Measurements from ENCODE around the gene CACNA2D4.
"Not testable (repeated sequence)": the region's sequence is repeated elsewhere in the genome, so short reads cannot be mapped to it uniquely, and the experiment has no call there.

Gene CACNA2D4, protein sequence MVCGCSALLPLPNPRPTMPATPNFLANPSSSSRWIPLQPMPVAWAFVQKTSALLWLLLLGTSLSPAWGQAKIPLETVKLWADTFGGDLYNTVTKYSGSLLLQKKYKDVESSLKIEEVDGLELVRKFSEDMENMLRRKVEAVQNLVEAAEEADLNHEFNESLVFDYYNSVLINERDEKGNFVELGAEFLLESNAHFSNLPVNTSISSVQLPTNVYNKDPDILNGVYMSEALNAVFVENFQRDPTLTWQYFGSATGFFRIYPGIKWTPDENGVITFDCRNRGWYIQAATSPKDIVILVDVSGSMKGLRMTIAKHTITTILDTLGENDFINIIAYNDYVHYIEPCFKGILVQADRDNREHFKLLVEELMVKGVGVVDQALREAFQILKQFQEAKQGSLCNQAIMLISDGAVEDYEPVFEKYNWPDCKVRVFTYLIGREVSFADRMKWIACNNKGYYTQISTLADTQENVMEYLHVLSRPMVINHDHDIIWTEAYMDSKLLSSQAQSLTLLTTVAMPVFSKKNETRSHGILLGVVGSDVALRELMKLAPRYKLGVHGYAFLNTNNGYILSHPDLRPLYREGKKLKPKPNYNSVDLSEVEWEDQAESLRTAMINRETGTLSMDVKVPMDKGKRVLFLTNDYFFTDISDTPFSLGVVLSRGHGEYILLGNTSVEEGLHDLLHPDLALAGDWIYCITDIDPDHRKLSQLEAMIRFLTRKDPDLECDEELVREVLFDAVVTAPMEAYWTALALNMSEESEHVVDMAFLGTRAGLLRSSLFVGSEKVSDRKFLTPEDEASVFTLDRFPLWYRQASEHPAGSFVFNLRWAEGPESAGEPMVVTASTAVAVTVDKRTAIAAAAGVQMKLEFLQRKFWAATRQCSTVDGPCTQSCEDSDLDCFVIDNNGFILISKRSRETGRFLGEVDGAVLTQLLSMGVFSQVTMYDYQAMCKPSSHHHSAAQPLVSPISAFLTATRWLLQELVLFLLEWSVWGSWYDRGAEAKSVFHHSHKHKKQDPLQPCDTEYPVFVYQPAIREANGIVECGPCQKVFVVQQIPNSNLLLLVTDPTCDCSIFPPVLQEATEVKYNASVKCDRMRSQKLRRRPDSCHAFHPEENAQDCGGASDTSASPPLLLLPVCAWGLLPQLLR

DNA sequence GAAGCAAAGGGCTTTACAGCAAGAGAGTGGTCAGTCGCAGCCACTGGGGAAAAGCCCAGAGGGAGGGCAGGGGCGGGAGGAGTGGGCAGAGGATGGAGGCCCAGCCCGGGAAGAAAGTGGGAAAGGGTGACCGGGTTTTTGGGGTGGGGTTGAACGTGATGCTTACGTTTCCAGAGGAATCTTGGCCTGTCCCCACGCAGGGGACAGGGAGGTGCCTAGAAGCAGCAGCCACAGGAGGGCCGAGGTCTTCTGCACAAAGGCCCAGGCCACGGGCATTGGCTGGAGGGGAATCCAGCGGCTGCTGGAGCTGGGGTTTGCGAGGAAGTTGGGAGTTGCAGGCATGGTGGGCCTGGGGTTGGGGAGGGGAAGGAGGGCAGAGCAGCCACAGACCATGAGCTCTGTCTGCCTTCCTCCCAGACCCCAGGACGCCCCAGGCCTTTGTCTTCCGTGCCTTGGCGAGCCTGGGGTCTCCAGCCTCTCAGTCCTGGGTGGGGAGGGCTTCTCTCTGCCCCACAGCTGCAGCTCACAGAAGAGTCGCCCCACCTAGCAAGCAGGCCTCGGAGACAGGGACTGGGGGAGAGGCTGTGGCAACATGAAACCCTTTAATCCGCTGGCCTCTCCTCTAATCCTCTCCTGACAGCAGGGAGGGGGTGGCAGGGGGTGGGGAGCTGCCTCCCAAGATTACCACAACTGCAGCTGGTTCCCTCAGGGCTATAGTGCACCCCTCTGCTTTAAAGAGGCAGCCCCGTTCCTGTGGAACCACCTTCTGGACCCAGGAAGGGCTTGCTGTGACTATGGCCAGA is at the start of gene CACNA2D4:
TSS of gene CACNA2D4 (minus strand) at position 572 of the 803 bp plus-strand sequence. CDS start at position 393, 179 bp downstream.
- no peak for DNase-seq (ENCODE audit: low read depth in 2 of 2)

DNA sequence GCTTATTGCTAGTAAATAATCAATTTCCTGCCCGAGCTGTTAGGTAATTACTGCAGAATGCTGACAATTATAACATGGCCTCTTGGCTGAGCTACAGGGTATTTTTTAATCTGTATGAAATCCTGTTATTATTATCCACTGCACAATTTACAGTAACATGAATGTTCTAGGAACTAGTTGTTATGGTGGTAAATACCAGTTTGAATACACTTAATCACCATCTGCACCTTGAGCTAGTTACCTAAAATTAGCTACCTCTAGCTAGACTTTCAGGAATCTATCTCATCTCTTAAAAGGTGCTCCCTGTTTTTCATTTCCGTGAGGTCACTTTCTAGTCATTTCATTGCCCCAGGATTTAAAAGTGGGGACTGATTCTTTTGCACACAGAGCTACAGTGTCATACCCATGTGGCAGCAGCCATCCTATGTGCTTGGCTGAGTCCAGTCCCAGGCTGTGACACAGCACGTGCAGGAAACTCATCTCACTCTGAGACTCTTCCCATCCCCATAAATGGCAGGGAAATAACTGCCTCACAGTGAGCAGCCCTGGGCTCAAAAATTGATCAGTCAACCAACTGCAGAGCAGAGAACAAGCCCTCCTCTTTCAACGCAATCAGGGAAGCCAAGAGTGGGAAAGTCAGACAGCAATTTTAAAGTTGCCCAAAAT is 48.2 kb upstream of the CACNA2D4 start:
- no peak for DNase-seq (ENCODE audit: low read depth in 2 of 2)

DNA sequence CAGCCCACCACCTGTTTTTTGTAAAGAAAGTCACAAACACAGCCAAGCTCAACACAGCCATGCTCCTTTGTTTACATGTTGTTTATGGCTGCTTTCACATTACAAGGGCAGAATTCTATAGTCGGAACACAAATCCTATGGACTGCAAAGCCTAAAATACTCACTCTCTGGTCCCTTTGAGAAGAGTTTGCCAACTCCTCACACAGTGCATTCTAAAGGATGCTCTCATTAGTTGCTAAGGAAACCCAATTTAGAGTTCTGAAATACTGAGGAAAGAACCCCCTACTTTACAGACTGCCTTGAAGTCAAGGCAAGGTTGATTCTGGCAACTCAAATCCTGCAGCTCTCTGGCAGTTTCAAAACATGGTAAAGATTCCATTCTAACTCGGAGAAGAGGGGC is 47.5 kb upstream of the CACNA2D4 start:
- no peak for DNase-seq (ENCODE audit: low read depth in 2 of 2)

DNA sequence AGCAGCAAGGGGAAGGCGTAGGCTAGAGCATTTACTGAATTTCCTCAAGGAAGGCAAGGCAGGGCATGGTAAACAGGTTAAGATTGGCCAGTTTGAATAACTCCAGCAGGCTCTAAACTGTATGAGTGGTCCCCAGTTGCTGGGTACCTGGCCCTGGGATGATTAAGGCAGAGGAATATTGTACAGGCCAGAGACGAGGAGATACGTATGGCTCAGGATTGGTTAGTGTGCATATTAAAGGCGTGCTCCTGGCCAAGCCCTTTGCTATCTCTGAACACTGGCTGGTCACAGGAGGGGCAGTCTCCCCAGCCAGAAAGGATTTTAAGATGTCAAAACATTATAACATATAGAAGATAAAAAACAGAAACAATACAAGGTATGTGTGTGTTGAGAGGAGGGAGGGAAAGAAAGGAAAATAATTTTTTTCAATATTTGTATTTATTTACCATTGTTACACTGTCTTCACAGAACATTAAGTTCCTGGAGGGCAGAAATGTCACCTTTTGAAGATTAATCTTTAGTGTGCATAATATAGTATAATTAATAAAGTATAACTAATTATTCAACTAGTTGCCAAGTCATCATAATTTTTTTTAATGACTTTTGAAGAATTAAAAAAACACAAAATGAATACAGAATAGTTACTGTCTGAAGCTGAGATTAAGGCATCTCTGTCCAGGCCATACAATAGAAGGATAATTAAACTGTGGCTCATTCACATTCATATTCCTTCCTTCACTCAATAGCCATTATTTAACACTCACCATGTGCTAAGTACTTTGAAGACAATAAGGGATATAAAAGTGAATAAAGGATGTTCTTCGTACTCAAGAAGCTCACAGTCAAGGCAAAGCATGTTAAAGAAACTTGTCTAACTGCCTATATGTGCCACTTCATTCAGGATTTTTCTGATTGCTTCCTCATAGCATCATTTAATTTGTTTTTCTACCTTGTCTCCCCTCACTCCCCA is 43.9 kb upstream of the CACNA2D4 start:
- DNase-seq (ENCODE audit: low read depth in 2 of 2): no peak

DNA sequence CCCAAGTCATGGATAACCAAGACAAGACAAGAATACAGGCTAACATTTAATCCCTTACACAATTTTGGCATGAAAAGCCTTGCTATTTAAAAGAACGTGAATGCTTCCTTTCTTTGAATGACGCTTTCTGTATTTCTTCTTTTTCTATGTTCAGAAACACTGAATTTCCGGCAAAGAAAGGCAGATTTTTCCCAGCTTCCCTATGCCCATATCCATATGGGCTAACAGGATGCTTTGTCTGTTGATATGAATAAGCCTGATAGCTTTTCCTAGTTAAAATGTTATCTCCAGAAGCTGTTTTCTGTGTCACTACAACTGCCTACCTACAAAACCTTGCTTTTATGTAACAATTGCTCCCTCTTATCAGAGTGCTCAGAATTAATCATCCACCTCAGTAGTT is 38.3 kb upstream of the CACNA2D4 start:
- no peak for DNase-seq (ENCODE audit: low read depth in 2 of 2)

DNA sequence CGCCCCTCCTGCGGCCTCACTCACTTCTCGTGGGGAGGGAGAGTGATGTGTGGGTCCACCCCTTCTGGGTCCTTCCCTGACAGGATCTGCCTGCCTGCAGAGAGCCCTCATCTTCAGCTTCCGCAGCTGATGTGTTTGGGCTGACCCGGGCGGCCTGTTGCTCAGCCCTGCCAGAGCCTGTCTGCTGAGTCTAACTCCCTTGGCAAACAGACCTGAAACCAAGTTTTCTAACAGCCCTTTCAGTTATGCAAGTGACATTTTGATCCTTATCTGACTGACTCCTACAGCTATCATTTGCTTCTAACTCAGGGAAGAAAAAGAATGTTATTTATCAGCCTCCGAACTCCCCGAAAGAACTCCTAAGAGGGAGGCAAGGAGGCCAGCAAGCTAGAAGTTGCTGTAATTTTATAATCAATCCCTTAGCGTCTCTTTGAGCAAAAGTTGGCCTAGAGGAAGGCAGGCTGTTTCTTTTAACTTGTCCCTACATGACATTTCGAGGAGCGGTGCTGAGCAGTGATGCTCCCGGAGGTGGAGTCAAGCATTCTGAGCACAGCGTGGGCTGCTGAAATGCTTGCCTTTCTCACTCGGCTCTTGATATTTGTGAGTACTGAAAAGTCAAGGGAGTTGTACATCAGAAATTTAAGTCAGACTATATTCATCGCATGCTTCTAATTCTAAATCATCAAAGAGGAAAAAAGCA is 31.5 kb upstream of the CACNA2D4 start:
- DNase-seq (ENCODE audit: low read depth in 2 of 2): no peak

DNA sequence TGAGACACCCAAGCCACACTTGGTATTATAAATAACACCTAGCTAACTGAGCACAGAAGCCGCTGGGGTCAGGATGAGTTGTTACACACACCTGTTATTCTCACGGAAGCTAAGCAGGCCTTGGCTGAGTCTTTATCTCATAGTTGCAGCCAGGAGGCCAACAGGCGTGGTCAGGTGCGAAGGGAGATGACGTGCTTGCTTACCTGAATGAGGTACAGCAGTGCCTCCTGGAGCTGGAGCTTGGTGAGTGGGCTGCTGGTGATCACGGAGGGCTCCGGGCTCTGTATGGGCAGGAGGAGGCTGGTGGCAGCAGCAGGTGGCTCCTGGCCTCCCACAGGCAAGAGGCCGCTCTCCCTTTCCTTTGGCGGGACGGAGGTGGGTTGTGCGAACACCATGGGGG is 30.4 kb upstream of the CACNA2D4 start:
- DNase-seq (ENCODE audit: low read depth in 2 of 2): no peak

DNA sequence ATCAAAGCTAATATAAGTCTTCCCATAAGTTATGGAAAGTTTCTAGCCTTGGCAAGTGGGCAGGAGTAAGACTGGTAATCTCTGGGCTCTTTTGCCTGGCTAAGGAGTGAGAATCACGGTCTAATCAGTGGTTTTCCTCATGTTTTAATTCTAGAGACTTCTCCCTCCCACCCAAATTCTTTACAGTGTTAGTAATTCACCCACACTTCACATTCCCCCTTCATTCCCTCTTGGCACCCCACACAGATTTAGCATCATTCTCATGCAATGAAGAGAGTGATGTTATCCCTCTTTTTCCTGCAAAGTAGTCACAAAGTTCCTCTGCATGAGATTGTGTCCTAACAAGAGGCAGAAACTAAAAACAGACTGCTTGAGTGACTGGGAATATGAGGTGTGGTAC is 28.6 kb upstream of the CACNA2D4 start:
- no peak for DNase-seq (ENCODE audit: low read depth in 2 of 2)

DNA sequence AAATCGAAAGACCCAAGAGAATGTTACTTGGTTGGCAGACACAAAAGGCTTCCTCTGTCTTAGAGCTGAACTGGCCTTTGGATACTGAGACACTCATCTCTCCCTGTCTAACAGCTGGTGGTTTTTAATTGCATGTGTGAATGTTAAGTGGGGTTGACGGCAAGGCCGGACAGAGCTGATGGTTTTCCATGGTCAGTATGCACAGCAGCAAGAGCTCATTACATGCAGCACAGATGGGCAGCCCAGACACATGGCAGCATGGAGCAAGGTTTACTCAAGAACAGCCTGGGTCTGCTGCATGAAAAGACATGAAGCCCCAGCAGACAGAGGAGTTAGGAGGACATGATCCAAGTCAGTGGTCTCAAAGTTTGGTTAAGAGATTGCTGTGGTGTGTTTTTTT is 27.8 kb upstream of the CACNA2D4 start:
- DNase-seq (ENCODE audit: low read depth in 2 of 2): no peak

DNA sequence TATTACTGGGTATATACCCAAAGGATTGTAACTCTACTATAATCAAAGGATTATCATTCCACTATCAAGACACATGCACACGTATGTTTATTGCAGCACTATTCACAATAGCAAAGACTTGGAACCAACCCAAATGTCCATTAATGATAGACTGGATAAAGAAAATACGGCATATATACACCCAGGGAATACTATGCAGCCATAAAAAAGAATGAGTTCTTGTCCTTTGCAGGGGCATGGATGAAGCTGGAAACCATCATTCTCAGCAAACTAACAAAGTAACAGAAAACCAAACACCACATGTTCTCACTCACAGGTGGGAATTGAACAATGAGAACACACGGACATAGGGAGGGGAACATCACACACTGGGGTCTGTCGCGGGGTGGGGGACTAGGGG is 27.1 kb upstream of the CACNA2D4 start:
- DNase-seq (ENCODE audit: low read depth in 2 of 2): not testable (repeated sequence)

DNA sequence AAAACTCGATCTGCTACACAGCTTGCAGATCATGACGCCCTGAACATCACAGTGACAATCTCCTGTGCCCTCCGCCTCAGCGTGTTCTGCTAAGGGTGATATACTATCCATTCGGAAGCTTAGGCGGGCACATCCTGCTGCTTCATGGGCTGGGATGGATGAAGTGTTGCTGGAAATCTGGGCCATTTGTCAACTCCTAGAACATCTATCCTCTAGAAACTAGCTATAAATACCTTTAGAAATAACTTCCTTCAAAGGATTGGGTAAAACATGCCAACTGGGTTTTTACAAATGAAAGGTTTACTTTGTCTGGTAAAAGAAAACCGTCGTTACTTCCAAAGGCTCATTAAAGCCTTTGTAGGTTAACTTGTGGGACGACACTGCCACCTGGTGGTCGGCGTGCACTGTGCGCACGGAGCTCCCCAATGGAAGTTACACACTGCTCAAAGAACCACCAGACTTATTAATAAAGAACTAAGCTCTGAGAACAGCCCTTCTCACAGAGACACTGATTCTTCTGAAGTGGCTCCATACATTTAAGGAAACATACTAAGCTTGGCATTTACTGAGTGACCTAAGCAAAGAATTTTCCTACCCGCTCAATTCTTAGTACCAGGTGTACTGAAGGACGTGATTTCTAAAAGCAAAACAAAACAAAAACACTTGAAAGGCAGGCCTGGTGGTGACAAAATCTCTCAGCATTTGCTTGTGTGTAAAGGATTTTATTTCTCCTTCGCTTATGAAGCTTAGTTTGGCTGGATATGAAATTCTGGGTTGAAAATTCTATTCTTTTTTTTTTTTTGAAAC is 21.6 kb upstream of the CACNA2D4 start:
- peak; percentile 80 to 85 for DNase-seq (ENCODE audit: low read depth in 2 of 2)

DNA sequence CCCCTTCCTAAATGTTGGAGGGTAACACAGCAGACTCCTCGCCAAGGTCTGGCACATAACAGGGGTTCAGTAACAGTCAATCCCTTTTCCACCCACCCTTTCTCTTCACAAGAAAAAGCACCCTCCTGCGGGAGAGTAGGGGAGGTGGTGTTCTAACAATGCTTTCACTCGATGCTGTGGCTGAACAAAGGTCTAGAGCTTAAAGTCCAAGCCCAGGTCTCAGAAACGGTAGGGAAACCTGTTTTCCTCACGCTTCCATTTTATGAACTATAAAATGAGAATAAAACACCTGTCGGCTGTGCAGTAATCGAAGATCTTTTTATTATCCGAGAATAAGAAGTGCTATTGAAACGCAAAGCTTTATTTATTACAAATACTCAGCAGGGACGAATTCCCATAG is 20.9 kb upstream of the CACNA2D4 start:
- no peak for DNase-seq (ENCODE audit: low read depth in 2 of 2)

DNA sequence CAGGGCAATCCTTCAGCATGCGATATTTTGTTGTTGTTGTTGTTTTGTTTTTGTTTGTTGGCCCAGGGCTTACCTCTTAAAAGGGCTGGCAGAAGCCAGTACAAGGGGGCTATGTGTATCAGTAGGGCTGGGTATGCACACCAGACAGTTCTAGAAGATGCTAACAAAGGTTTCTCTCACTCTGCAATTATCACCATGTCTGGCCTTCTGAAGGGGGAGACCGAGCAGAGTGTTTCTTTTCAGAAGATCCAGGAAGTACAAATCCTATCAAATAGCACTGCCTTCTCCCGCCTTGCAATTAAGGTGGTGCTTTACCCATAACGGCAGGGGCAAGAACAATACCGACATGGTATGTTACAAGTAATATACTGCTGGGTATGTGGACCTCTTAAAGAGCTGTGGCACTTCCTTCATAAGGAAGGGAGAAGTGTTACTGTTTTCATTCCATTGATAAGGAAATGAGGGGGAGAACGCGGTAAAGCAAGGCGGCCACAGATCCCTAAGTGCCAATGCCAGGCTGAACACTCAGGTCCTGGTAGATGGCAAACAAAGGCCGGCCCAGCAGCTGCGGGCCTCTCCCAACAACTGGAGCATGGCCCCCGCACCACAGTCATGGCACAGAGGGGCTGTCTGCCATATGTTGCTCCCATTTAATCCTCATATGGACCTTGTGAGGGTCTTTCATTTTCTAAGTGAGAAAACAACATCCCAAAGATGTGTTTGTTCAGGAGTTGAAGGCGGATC is 19.2 kb upstream of the CACNA2D4 start:
- DNase-seq (ENCODE audit: low read depth in 2 of 2): no peak

DNA sequence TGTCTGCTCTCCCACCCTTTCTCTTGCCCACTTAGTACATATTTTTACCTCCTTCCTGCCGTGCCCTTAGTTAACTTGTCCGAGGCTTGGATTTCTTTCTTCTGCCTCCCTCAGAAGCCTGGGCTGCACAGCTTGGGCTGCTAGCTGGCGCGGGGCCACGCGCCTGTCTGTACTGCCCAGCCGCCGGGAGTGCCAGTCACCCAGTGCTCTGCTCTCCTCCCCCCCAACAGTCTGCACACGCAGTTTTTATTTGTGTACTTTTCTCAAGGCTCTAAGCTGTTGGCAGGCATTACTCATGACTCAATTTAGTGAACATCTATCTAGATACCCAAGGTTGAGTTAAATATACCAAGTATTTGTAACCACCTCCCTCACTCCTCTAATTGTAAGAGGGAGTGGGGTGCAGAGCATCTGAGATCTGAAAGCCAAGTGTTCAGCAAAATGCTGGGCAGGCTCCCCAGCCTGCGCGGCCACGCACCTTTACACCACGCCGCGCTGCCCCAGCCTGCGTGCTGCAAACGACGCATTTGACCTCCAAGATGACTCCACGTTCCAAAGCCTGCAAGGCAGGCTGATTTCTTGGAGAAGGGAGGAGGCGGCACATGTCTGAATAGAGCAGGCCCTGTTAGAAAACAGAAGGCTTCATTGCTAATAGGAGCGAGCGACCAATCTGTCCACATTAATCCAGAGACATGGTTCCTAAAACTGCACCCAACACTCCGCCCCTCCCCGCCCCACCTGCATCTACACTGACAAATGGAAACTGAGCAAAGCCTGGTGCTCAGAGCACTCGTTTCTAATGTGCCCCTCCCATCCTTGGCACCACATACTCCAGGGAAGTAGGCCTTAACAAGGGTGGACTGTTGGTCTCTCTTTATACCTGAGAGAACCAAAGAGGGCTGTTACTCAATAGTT is 18.2 kb upstream of the CACNA2D4 start:
- DNase-seq (ENCODE audit: low read depth in 2 of 2): no peak

DNA sequence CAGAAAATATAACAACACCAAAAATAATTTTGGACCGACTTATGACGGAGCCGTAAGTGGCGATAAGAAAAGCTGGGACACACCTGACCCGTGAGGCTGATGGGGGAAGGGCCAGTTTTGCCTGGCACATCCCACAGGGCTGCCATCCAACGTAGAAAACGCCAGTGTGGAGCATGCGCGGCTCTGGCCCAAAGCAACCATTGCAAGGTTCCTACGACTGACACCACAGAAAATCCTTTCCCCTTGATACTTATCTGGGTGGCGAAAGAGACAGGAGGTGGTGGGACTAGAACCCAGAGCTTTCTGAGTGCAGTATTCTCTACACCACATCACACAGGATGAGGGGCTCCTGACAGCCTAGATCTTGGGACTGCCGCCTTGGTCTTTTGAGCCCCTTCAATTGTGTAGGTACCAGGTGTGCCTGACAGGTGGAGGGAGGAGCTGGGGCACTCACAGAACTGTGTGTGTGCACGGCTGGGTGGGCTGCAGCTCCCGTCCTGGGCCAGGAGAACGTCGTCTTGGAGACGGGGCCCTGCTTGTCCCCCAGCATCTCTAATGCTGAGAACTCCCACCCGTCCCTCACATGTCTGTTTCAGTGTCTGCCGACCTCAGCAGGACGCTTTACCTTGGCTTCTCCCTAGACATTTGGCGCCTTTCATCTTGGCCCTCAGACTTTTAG is 17.4 kb upstream of the CACNA2D4 start:
- DNase-seq (ENCODE audit: low read depth in 2 of 2): no peak

DNA sequence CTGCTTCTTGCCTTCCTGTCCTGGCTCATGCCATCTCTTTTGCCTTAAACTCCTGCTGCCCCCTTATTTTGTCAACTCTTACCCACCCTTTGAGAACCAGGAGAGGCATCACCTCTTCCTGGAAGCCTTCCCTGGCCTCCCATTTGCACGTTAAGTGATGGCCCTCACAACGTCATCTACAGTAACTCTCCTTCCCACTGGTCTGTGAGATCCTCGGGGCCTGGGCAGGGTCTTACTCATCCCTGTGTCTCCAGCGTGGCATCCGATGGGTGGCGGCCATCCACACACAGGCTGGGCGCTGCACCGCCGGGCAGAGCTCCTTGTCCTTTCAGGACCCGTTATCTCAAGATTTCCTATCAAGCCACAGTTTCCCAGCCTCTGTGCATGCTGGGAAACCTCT is 16.8 kb upstream of the CACNA2D4 start:
- no peak for DNase-seq (ENCODE audit: low read depth in 2 of 2)
